Sigmoid colon (tissue), 7 donors: ENCODE results near the gene DAAM2. TPM values are rescaled to one million over a fixed set of nuclear protein-coding genes. Genes with fewer than 3 reads are reported as not detected.

Experiments used
- DNase-seq: peaks from one replicate; pipeline ENCODE4 v3.0.0-alpha.2; 2019
- H3K27ac ChIP-seq, 4 donors: fragments of 200-600 bp; sonication (generic); one replicate each; pipeline ENCODE4 v1.5.1; 2016 to 2019; ENCODE audit warnings: mild to moderate bottlenecking in 1 of 4
- H3K27me3 ChIP-seq, 3 donors: fragments of 200-600 bp; sonication (generic); one replicate each; pipeline ENCODE4 v1.5.1; 2019; ENCODE audit warnings: mild to moderate bottlenecking in 1 of 3
- H3K36me3 ChIP-seq, 4 donors: fragments of 200-600 bp; sonication (generic); one replicate each; pipeline ENCODE4 v1.5.1; 2016 to 2019
- H3K4me1 ChIP-seq, 4 donors: fragments of 200-600 bp; sonication (generic); one replicate each; pipeline ENCODE4 v1.5.1; 2017 to 2019
- H3K4me3 ChIP-seq, 4 donors: fragments of 200-600 bp; sonication (generic); one replicate each; pipeline ENCODE4 v1.5.1; 2017 to 2019; ENCODE audit warnings: mild to moderate bottlenecking in 2 of 4, moderate library complexity in 1 of 4
- H3K9me3 ChIP-seq, 4 donors: fragments of 200-600 bp in 3 of 4; sonication (generic) in 3 of 4; one replicate each; pipeline versions ENCODE4 v1.5.1 to v1.6.1; 2013 to 2019
- EP300 ChIP-seq, 4 donors: sonication (generic); formaldehyde crosslinking; IDR thresholded peaks; one replicate each; pipeline ENCODE4 v1.6.1; 2017; ENCODE audit warnings: antibody characterized with exemption in 4 of 4
- POLR2A ChIP-seq, 2 donors: fragments of 450-650 bp; IDR thresholded peaks; one replicate each; pipeline ENCODE4 v1.6.1; 2016; ENCODE audit warnings: antibody characterized with exemption in 2 of 2, mild to moderate bottlenecking in 2 of 2, moderate library complexity in 2 of 2
- POLR2AphosphoS5 ChIP-seq, 4 donors: sonication (generic); formaldehyde crosslinking; IDR thresholded peaks; one replicate each; pipeline ENCODE4 v1.6.1; 2017; ENCODE audit warnings: antibody characterized with exemption in 4 of 4
- WGBS, 2 donors: extraction: QIAGEN DNeasy Blood & Tissue Kit; methylation state at CpG; one replicate each; pipeline ENCODE4 v1.1.7; 2013; 5-methylcytosine and 5-hydroxymethylcytosine counted together
- intact Hi-C: fragments of 100-400 bp; cut with DNase I; formaldehyde crosslinking; loops from one replicate; pipeline ENCODE4 v1.15.1; 2023
- polyA plus RNA-seq, 3 donors: library from polyadenylated mRNA; stranded (reverse); fragments of 200-250 nt; gene quantifications; one replicate each; pipeline ENCODE4 v1.2.3, GENCODE V29; 2013
- total RNA-seq, 4 donors: library from RNA; depleted of rRNA; stranded (reverse); fragments of >200 nt; gene quantifications; one replicate each; pipeline ENCODE4 v1.1.0, GENCODE V29; 2016
- TF ChIP-seq, protein P1 (sequence below), 4 experiments: fragments of 450-650 bp in 3 of 4; fragments of 200-600 bp in 1 of 4; IDR thresholded peaks; one replicate each; pipeline ENCODE4 v1.5.1; 2016 to 2019; ENCODE audit warnings: antibody characterized with exemption in 4 of 4, mild to moderate bottlenecking in 3 of 4, moderate library complexity in 2 of 4
- donor health status: healthy with polysubstance abuse.
- donor health status: Bipolar disorder and iron deficiency.
- donor health status: healthy.

Gene DAAM2
- total and polyA plus RNA-seq, 7 donors: 4.2 to 53.2 (median 23.2) TPM

GRCh38 chr6:39804466-39805065 lies 12.4 kb downstream of the DAAM2 start:
- peaks cover 0 to 58% (median 27%) of the 10 kb centered on the region in 4 donors for H3K4me1 ChIP-seq
- no peak for DNase-seq
- TF ChIP-seq POLR2A (IDR thresholded peaks at IDR 0.05) (no peak), POLR2AphosphoS5 (IDR thresholded peaks at IDR 0.05) (no peak), EP300 (IDR thresholded peaks at IDR 0.05) (no peak)
- TF ChIP-seq, protein P1, sequence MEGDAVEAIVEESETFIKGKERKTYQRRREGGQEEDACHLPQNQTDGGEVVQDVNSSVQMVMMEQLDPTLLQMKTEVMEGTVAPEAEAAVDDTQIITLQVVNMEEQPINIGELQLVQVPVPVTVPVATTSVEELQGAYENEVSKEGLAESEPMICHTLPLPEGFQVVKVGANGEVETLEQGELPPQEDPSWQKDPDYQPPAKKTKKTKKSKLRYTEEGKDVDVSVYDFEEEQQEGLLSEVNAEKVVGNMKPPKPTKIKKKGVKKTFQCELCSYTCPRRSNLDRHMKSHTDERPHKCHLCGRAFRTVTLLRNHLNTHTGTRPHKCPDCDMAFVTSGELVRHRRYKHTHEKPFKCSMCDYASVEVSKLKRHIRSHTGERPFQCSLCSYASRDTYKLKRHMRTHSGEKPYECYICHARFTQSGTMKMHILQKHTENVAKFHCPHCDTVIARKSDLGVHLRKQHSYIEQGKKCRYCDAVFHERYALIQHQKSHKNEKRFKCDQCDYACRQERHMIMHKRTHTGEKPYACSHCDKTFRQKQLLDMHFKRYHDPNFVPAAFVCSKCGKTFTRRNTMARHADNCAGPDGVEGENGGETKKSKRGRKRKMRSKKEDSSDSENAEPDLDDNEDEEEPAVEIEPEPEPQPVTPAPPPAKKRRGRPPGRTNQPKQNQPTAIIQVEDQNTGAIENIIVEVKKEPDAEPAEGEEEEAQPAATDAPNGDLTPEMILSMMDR (IDR thresholded peaks at IDR 0.05): no peak
- H3K9me3 ChIP-seq: no peaks in the 10 kb centered on the region
- no peaks in the 10 kb centered on the region for H3K36me3 ChIP-seq
- H3K27me3 ChIP-seq: no peaks in the 10 kb centered on the region
- no peak overlapping the region for H3K4me3 ChIP-seq
- WGBS, 2 donors: 85 to 90% methylated on average over 5 of the region's 5 CpGs
- peak overlapping the region in 1 of 4 donors; percentile 66 for H3K27ac ChIP-seq
- intact Hi-C loops: no loop called here

DNA sequence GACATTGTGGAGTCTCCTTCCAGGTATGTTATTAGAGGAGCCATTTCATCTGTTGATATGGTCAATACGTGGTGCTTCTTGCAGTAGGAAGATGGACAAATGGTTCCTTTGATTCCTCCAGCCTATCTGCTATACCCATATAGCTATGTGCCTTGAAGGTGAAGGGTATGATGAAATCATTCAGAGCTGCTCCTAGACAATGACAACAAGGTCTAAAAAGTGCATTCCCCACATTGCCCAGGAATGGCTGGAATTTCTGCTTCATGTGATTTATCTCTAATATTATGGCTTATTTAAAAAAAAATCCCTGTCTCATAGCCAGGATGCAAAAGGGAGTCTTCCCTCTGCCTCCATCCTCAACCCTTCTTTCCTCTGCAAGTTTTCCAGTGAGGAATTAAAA lies 14.1 kb downstream of the DAAM2 start:
- intact Hi-C loops: no loop called here

DNA sequence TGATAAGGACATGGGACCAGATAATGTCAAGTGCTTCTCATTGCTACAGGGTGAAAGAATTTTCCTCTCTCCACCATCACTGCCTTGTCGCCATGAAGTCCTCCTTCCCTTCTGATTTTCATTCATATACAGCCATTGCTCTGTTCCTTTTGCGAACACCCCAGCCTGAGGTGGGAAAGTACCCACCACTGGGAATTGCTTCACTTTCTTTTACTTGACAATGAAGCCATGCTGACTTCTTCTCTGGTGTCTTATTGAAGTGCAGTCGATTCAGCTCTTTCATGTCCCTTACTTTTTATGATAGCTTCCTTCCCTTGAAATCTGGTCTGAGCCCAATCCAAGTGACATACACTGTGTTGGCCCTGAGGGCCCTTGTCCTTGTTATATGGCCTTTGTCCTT lies 16.2 kb downstream of the DAAM2 start:
- no peaks in the 10 kb centered on the region for H3K9me3 ChIP-seq
- no peak for DNase-seq
- peaks cover 0 to 66% (median 43%) of the 10 kb centered on the region in 4 donors for H3K4me1 ChIP-seq
- no peaks in the 10 kb centered on the region for H3K36me3 ChIP-seq
- 79% methylated on average over 3 of the region's 3 CpGs for WGBS, 2 donors
- H3K4me3 ChIP-seq: no peak overlapping the region
- intact Hi-C loops: no loop called here
- TF ChIP-seq POLR2A (IDR thresholded peaks at IDR 0.05): no peak
- TF ChIP-seq POLR2AphosphoS5 (IDR thresholded peaks at IDR 0.05): no peak
- TF ChIP-seq, protein P1 (IDR thresholded peaks at IDR 0.05): no peak
- TF ChIP-seq EP300 (IDR thresholded peaks at IDR 0.05): no peak
- H3K27me3 ChIP-seq: no peaks in the 10 kb centered on the region
- peak overlapping the region in 1 of 4 donors; percentile 90 for H3K27ac ChIP-seq

More for the DNA sequence above, 14.1 kb downstream of the DAAM2 start:
- 56 to 86% methylated on average over 1 of the region's 1 CpG for WGBS, 2 donors
- no peaks in the 10 kb centered on the region for H3K9me3 ChIP-seq
- no peaks in the 10 kb centered on the region for H3K27me3 ChIP-seq
- TF ChIP-seq EP300 (IDR thresholded peaks at IDR 0.05) (no peak), POLR2A (IDR thresholded peaks at IDR 0.05) (no peak), POLR2AphosphoS5 (IDR thresholded peaks at IDR 0.05) (no peak)
- TF ChIP-seq, protein P1 (IDR thresholded peaks at IDR 0.05): no peak
- H3K4me3 ChIP-seq: no peak overlapping the region
- H3K4me1 ChIP-seq: peaks cover 0 to 57% (median 33%) of the 10 kb centered on the region in 4 donors
- H3K27ac ChIP-seq: peak overlapping the region in 1 of 4 donors; percentile 66
- H3K36me3 ChIP-seq: no peaks in the 10 kb centered on the region
- DNase-seq: no peak

GRCh38 chr6:39808964-39809363 lies 16.8 kb downstream of the DAAM2 start:
- H3K27ac ChIP-seq: peak overlapping the region in 1 of 4 donors; percentile 90
- no peaks in the 10 kb centered on the region for H3K36me3 ChIP-seq
- TF ChIP-seq, protein P1 (IDR thresholded peaks at IDR 0.05): no peak
- TF ChIP-seq EP300 (IDR thresholded peaks at IDR 0.05) (no peak), POLR2A (IDR thresholded peaks at IDR 0.05) (no peak), POLR2AphosphoS5 (IDR thresholded peaks at IDR 0.05) (no peak)
- peaks cover 0 to 65% (median 43%) of the 10 kb centered on the region in 4 donors for H3K4me1 ChIP-seq
- DNase-seq: no peak
- 45 to 56% methylated on average over 5 of the region's 5 CpGs for WGBS, 2 donors
- H3K9me3 ChIP-seq: no peaks in the 10 kb centered on the region
- no peak overlapping the region for H3K4me3 ChIP-seq
- intact Hi-C loops: no loop called here
- H3K27me3 ChIP-seq: no peaks in the 10 kb centered on the region
